Stimulated activated CD8-positive, alpha-beta memory T cell treated with anti-CD3 and anti-CD28 coated beads, Interleukin-7, amount 100 ng/mL, for 1 hour (primary cell): ENCODE measurements around the gene CDH11.

Experiments
- DNase-seq, 2 donors: peaks; one replicate each; pipeline ENCODE4 v3.0.0-alpha.2; 2020; ENCODE audit warnings: low read depth in 2 of 2

CDH11 gene

GRCh38 chr16:64916051-64916450 is 205.8 kb downstream of the CDH11 start:
- DNase-seq: no peak

- DNase-seq: no peak
These were observed 211.5 kb downstream of the CDH11 start for GRCh38 chr16:64910356-64910755.

- DNase-seq: no peak
These were observed 214.0 kb downstream of the CDH11 start for GRCh38 chr16:64907844-64908243.

GRCh38 chr16:64903770-64904169 is 218.1 kb downstream of the CDH11 start:
- no peak for DNase-seq

- DNase-seq: no peak
These were observed 221.3 kb downstream of the CDH11 start for GRCh38 chr16:64900517-64900916.

GRCh38 chr16:64900019-64900418 is 221.8 kb downstream of the CDH11 start:
- no peak for DNase-seq

- DNase-seq: no peak
These were observed 223.7 kb downstream of the CDH11 start for GRCh38 chr16:64898159-64898558.
